ENCODE data around the gene BPGM.
"Not testable (repeated sequence)": the region's sequence is repeated elsewhere in the genome, so short reads cannot be mapped to it uniquely, and the experiment has no call there.

BPGM gene

GRCh38 chr7:134632937-134633540 lies 13.6 kb upstream of the BPGM start:
- DNase-seq = no peak

GRCh38 chr7:134636008-134636449 lies 10.6 kb upstream of the BPGM start:
- no peak for DNase-seq

GRCh38 chr7:134637441-134637840 lies 9.2 kb upstream of the BPGM start:
- no peak for DNase-seq

GRCh38 chr7:134637934-134638719 lies 8.5 kb upstream of the BPGM start:
- DNase-seq = no peak

- no peak for DNase-seq
Measured at GRCh38 chr7:134639061-134639460, 7.6 kb upstream of the BPGM start.

GRCh38 chr7:134639683-134640279 lies 6.9 kb upstream of the BPGM start:
- no peak for DNase-seq

GRCh38 chr7:134640842-134641715 lies 5.6 kb upstream of the BPGM start:
- no peak for DNase-seq

GRCh38 chr7:134641981-134642380 lies 4.7 kb upstream of the BPGM start:
- not testable (repeated sequence) for DNase-seq

GRCh38 chr7:134643131-134643530 lies 3.5 kb upstream of the BPGM start:
- DNase-seq = no peak

- DNase-seq = no peak
Measured at GRCh38 chr7:134645478-134645877, 1.2 kb upstream of the BPGM start.

GRCh38 chr7:134645935-134646334 lies 718 bp upstream of the BPGM start:
- no peak for DNase-seq

GRCh38 chr7:134648456-134648855 lies 1.8 kb downstream of the BPGM start:
- DNase-seq = no peak

GRCh38 chr7:134649226-134649775 lies 2.6 kb downstream of the BPGM start:
- DNase-seq = no peak

GRCh38 chr7:134651991-134652390 lies 5.3 kb downstream of the BPGM start:
- DNase-seq = no peak

GRCh38 chr7:134654104-134654775 lies 7.6 kb downstream of the BPGM start:
- DNase-seq = no peak

- no peak for DNase-seq
Measured at GRCh38 chr7:134657526-134657925, 10.9 kb downstream of the BPGM start.

- DNase-seq = no peak
Measured at GRCh38 chr7:134660242-134660785, 13.7 kb downstream of the BPGM start.

- no peak for DNase-seq
Measured at GRCh38 chr7:134660961-134661376, 14.3 kb downstream of the BPGM start.

GRCh38 chr7:134662166-134662870 lies 15.7 kb downstream of the BPGM start:
- no peak for DNase-seq

- no peak for DNase-seq
Measured at GRCh38 chr7:134662871-134663205, 16.2 kb downstream of the BPGM start.

GRCh38 chr7:134665045-134665444 lies 18.4 kb downstream of the BPGM start:
- not testable (repeated sequence) for DNase-seq

Measured in stimulated activated CD4-positive, alpha-beta T cell treated with anti-CD3 and anti-CD28 coated beads, Interleukin-12 subunit alpha, Interleukin-12 subunit beta, amount 100 ng/mL, for 4 hours (primary cell).